ENCODE results near the gene STK4. TPM values are rescaled to one million over a fixed set of nuclear protein-coding genes. Genes with fewer than 3 reads are reported as not detected.

The STK4 gene
- polyA plus RNA-seq, 1 donor from 2014 or later, result 14.0 TPM

DNA sequence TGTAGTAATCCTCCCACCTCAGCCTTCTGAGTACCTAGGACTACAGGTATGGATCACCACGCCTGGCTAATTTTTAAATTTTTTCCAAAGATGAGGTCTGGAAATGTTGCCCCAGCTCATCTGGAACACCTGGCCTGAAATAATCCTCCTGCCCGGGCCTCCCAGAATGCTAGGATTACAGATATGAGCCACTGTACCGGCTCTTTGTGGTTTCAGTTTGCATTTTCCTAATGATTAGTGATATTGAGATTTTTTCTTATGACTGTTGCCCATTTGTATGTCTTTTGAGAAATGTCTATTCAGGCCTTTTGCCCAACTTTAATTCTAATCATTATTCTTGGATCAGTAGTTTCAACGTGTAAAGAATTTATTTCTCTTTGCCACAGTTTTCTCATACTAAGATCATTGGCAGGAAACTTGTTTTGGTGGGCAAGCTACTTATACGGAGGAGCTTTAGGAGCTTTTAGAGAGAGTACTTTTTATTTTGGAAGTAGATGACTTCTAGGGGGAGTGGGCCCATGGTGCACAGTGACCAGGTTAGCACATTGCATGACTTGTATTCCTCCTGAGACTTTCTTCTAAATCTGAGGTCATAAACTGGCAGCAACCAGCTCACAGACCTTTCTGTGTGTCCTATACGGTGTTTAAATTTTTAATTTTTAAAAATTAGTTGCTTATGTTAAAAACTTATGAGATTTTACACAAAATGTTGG lies 62.3 kb downstream of the STK4 start:
- H3K9me2 ChIP-seq (ENCODE audit: insufficient read depth, low read length), result no peaks in the 10 kb centered on the region
- H3K4me3 ChIP-seq (ENCODE audit: low read length), result no peak overlapping the region
- H4K20me1 ChIP-seq (ENCODE audit: insufficient read depth), result no peaks in the 10 kb centered on the region
- H3K4me2 ChIP-seq (ENCODE audit: low read length), result no peak overlapping the region
- H2AFZ ChIP-seq (ENCODE audit: low read depth, low read length), result no peak overlapping the region
- no peaks in the 10 kb centered on the region for H3F3A ChIP-seq (ENCODE audit: insufficient read depth, low read length, poor library complexity, severe bottlenecking)
- TF ChIP-seq MXI1 (conservative IDR thresholded peaks at IDR 0.05; ENCODE audit: poor library complexity, severe bottlenecking) (no peak), POLR2AphosphoS5 (IDR thresholded peaks at IDR 0.05) (no peak), EP300 (conservative IDR thresholded peaks at IDR 0.05; ENCODE audit: poor library complexity, severe bottlenecking) (no peak)
- TF ChIP-seq, protein P1, sequence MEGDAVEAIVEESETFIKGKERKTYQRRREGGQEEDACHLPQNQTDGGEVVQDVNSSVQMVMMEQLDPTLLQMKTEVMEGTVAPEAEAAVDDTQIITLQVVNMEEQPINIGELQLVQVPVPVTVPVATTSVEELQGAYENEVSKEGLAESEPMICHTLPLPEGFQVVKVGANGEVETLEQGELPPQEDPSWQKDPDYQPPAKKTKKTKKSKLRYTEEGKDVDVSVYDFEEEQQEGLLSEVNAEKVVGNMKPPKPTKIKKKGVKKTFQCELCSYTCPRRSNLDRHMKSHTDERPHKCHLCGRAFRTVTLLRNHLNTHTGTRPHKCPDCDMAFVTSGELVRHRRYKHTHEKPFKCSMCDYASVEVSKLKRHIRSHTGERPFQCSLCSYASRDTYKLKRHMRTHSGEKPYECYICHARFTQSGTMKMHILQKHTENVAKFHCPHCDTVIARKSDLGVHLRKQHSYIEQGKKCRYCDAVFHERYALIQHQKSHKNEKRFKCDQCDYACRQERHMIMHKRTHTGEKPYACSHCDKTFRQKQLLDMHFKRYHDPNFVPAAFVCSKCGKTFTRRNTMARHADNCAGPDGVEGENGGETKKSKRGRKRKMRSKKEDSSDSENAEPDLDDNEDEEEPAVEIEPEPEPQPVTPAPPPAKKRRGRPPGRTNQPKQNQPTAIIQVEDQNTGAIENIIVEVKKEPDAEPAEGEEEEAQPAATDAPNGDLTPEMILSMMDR (IDR thresholded peaks at IDR 0.05; ENCODE audit: poor library complexity, severe bottlenecking), result no peak
- TF ChIP-seq, protein P2, sequence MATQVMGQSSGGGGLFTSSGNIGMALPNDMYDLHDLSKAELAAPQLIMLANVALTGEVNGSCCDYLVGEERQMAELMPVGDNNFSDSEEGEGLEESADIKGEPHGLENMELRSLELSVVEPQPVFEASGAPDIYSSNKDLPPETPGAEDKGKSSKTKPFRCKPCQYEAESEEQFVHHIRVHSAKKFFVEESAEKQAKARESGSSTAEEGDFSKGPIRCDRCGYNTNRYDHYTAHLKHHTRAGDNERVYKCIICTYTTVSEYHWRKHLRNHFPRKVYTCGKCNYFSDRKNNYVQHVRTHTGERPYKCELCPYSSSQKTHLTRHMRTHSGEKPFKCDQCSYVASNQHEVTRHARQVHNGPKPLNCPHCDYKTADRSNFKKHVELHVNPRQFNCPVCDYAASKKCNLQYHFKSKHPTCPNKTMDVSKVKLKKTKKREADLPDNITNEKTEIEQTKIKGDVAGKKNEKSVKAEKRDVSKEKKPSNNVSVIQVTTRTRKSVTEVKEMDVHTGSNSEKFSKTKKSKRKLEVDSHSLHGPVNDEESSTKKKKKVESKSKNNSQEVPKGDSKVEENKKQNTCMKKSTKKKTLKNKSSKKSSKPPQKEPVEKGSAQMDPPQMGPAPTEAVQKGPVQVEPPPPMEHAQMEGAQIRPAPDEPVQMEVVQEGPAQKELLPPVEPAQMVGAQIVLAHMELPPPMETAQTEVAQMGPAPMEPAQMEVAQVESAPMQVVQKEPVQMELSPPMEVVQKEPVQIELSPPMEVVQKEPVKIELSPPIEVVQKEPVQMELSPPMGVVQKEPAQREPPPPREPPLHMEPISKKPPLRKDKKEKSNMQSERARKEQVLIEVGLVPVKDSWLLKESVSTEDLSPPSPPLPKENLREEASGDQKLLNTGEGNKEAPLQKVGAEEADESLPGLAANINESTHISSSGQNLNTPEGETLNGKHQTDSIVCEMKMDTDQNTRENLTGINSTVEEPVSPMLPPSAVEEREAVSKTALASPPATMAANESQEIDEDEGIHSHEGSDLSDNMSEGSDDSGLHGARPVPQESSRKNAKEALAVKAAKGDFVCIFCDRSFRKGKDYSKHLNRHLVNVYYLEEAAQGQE (IDR thresholded peaks at IDR 0.05; ENCODE audit: borderline replicate concordance), result no peak
- no peaks in the 10 kb centered on the region for H3K27me3 ChIP-seq (ENCODE audit: insufficient read depth, low read depth, low read length)
- H3K9me3 ChIP-seq (ENCODE audit: low read length), result no peaks in the 10 kb centered on the region
- no peak overlapping the region for H3K27ac ChIP-seq (ENCODE audit: low read length)
- H3K79me2 ChIP-seq (replicated peaks; ENCODE audit: insufficient read depth, low read length), result no peaks in the 10 kb centered on the region
- no peak overlapping the region for H3K9ac ChIP-seq (ENCODE audit: low read length)
- H3K36me3 ChIP-seq (ENCODE audit: insufficient read depth, low read length), result peaks cover 5% of the 10 kb centered on the region

DNA sequence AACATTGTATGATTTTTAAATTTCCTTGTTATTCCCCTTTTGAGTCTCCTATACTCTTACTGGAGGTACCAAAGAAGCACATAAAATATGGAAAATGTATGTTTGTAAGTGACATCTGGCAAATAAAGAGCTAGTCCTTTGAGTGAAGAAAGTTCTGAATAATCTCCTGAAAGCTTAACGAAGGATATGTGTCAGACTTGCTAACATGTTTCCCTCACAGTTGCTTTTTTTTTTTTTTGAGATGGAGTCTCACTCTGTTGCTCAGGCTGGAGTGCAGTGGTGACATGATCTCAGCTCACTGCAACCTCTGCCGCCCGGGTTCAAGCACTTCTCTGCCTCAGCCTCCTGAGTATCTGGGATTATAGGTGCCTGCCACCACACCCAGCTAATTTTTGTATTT lies 63.6 kb downstream of the STK4 start:
- Histone ChIP-seq H3K27me3 (ENCODE audit: insufficient read depth, low read depth, low read length) (no peaks in the 10 kb centered on the region), H3K4me3 (ENCODE audit: low read length) (no peak overlapping the region), H3K9me3 (ENCODE audit: low read length) (no peaks in the 10 kb centered on the region), H4K20me1 (ENCODE audit: insufficient read depth) (no peaks in the 10 kb centered on the region), H3K36me3 (ENCODE audit: insufficient read depth, low read length) (peaks cover 5% of the 10 kb centered on the region), H2AFZ (ENCODE audit: low read depth, low read length) (no peak overlapping the region), H3K9me2 (ENCODE audit: insufficient read depth, low read length) (no peaks in the 10 kb centered on the region), H3K27ac (ENCODE audit: low read length) (no peak overlapping the region), H3F3A (ENCODE audit: insufficient read depth, low read length, poor library complexity, severe bottlenecking) (no peaks in the 10 kb centered on the region), H3K4me2 (ENCODE audit: low read length) (no peak overlapping the region), H3K9ac (ENCODE audit: low read length) (no peak overlapping the region), H3K79me2 (replicated peaks; ENCODE audit: insufficient read depth, low read length) (no peaks in the 10 kb centered on the region)
- no peak for TF ChIP-seq TAF1 (IDR thresholded peaks at IDR 0.05; ENCODE audit: low read depth)
- TF ChIP-seq MXI1 (conservative IDR thresholded peaks at IDR 0.05; ENCODE audit: poor library complexity, severe bottlenecking), result no peak
- TF ChIP-seq, protein P2 (IDR thresholded peaks at IDR 0.05; ENCODE audit: borderline replicate concordance), result no peak
